HK-2 (cell line): Measurements from ENCODE around the gene SNTA1.
"Not testable (repeated sequence)": the region's sequence is repeated elsewhere in the genome, so short reads cannot be mapped to it uniquely, and the experiment has no call there.

ENCODE experiments used
- DNase-seq: peaks from one replicate; pipeline ENCODE4 v3.0.0-alpha.2; 2018; ENCODE audit not compliant: unreplicated experiment

SNTA1 gene

GRCh38 chr20:33393609-33394008 is 50.0 kb downstream of the SNTA1 start:
- DNase-seq = no peak

- no peak for DNase-seq
These were observed 51.7 kb downstream of the SNTA1 start for GRCh38 chr20:33391722-33392415.

GRCh38 chr20:33389326-33389725 is 54.2 kb downstream of the SNTA1 start:
- DNase-seq = not testable (repeated sequence)

- DNase-seq = no peak
These were observed 55.3 kb downstream of the SNTA1 start for GRCh38 chr20:33388268-33388667.

GRCh38 chr20:33387177-33387576 is 56.4 kb downstream of the SNTA1 start:
- DNase-seq = peak; percentile 80

- no peak for DNase-seq
These were observed 56.9 kb downstream of the SNTA1 start for GRCh38 chr20:33386673-33387072.

- DNase-seq = no peak
These were observed 66.2 kb downstream of the SNTA1 start for GRCh38 chr20:33377366-33377765.

GRCh38 chr20:33373735-33374605 is 69.6 kb downstream of the SNTA1 start:
- DNase-seq = no peak

GRCh38 chr20:33372993-33373441 is 70.5 kb downstream of the SNTA1 start:
- peak; percentile 51 for DNase-seq

GRCh38 chr20:33370291-33370690 is 73.3 kb downstream of the SNTA1 start:
- peak; percentile 89 for DNase-seq

- no peak for DNase-seq
These were observed 80.7 kb downstream of the SNTA1 start for GRCh38 chr20:33362898-33363297.

- DNase-seq = no peak
These were observed 83.9 kb downstream of the SNTA1 start for GRCh38 chr20:33359399-33360261.
